ENCODE measurements around the gene FXYD7. TPM values are rescaled to one million over a fixed set of nuclear protein-coding genes. Genes with fewer than 3 reads are reported as not detected.

Gene FXYD7
- total and polyA plus RNA-seq, 12 donors: 0.10 to 0.37 (median 0.29) TPM; not detected in 8

GRCh38 chr19:35123573-35123972, 19.5 kb upstream of the FXYD7 start:
- no peaks in the 10 kb centered on the region for H3K9me3 ChIP-seq
- no peak for TF ChIP-seq CTCF (IDR thresholded peaks at IDR 0.05)
- peak in 7 of 8 donors; percentile 4 to 38 (median 21) for ATAC-seq
- peak overlapping the region; percentile 61 to 96 (median 90) for H3K27ac ChIP-seq
- DNase-seq: no peak
- H3K4me1 ChIP-seq: peaks cover 5 to 46% (median 32%) of the 10 kb centered on the region in 9 donors
- peak overlapping the region in 8 of 10 donors; percentile 37 to 75 (median 62) for H3K4me3 ChIP-seq
- no peaks in the 10 kb centered on the region for H3K36me3 ChIP-seq
- intact Hi-C loops (cut with DNase I): no loop called here
- 70 to 78% methylated on average over 5 of the region's 5 CpGs for WGBS, 2 donors
- H3K27me3 ChIP-seq: no peaks in the 10 kb centered on the region

GRCh38 chr19:35124098-35125060, 18.7 kb upstream of the FXYD7 start:
- 7 to 9% methylated on average over 42 of the region's 42 CpGs for WGBS, 2 donors
- Histone ChIP-seq H3K27ac (peak overlapping the region; percentile 61 to 96 (median 90)), H3K9me3 (no peaks in the 10 kb centered on the region), H3K4me3 (peak overlapping the region; percentile 29 to 75 (median 62)), H3K4me1 (peaks cover 5 to 46% (median 32%) of the 10 kb centered on the region in 9 donors), H3K36me3 (no peaks in the 10 kb centered on the region), H3K27me3 (no peaks in the 10 kb centered on the region)
- DNase-seq (peak; percentile 95 to 96), ATAC-seq (peak; percentile 88 to 98 (median 95))
- TF ChIP-seq CTCF (IDR thresholded peaks at IDR 0.05): no peak
- intact Hi-C loops (cut with DNase I): loop anchor here in 1 of 10 donors (2.0 kb wide), 1 partner anchor 14 kb away; the partner anchor contains the start of gene FXYD1

- H3K9me3 ChIP-seq: no peaks in the 10 kb centered on the region
- no peaks in the 10 kb centered on the region for H3K27me3 ChIP-seq
- TF ChIP-seq CTCF (IDR thresholded peaks at IDR 0.05): no peak
- H3K27ac ChIP-seq: peak overlapping the region in 8 of 10 donors; percentile 85 to 96 (median 92)
- no peaks in the 10 kb centered on the region for H3K36me3 ChIP-seq
- intact Hi-C loops (cut with DNase I): loop anchor here in 1 of 10 donors (2.0 kb wide), 1 partner anchor 14 kb away; the partner anchor contains the start of gene FXYD1
- H3K4me3 ChIP-seq: peak overlapping the region in 3 of 10 donors; percentile 47 to 75 (median 68)
- H3K4me1 ChIP-seq: peaks cover 5 to 40% (median 32%) of the 10 kb centered on the region in 9 donors
- 90 to 91% methylated on average over 19 of the region's 19 CpGs for WGBS, 2 donors
- ATAC-seq (no peak), DNase-seq (no peak)
Observed at GRCh38 chr19:35125270-35125717, 17.8 kb upstream of the FXYD7 start.
